Kidney glomerular epithelial cell (primary cell): ENCODE measurements around the gene SPATC1L.

Experiments used
- DNase-seq: peaks from one replicate; lab custom pipeline; 2025; lab: John Stamatoyannopoulos, UW

The SPATC1L gene

GRCh38 chr21:46215436-46216131 lies 31.3 kb upstream of the SPATC1L start:
- no peak for DNase-seq

DNA sequence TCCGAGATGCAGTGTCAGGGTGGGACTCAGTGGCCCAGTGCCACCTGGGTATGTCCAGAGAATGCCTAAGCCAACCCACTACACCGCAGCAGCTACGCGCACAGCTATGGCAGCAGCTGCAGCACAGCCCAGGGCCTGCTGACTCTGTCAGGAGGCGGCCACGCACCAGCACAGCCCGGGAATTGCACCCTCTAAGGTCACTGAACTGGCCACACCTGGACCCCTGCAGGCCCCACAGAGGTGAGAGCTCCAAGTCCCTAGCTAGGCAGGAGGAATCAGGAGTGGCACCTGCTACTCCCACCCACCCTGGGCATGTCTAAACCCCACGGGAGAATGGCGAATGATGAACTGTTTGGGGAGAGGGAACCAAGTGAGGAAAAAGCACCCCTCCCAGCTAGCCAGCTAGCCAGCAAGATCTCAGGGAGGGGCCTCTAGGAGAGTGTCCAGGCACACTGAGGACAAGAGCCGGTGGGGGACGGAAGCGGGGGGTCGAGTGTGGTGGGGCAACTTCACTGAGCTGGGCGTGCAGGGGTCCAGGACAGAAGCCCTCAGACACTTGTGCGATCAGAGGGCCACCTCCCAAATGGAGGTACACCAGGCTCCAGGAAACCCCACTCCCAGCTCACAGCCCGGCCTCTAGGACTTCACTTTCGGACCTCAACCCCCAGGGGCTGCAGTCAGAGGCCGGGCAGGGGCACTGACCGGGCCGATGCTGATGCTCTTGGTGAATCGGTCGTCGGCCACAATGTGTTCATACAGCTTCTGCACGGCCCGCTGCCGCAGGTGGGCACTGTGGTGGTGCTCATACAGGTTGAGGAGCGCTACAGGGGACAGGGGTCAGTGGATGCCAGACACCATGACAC lies 30.4 kb upstream of the SPATC1L start:
- DNase-seq: no peak

- DNase-seq: no peak
These were observed 29.5 kb upstream of the SPATC1L start for GRCh38 chr21:46213620-46214286.

GRCh38 chr21:46212721-46213484 lies 28.6 kb upstream of the SPATC1L start:
- DNase-seq: no peak

DNA sequence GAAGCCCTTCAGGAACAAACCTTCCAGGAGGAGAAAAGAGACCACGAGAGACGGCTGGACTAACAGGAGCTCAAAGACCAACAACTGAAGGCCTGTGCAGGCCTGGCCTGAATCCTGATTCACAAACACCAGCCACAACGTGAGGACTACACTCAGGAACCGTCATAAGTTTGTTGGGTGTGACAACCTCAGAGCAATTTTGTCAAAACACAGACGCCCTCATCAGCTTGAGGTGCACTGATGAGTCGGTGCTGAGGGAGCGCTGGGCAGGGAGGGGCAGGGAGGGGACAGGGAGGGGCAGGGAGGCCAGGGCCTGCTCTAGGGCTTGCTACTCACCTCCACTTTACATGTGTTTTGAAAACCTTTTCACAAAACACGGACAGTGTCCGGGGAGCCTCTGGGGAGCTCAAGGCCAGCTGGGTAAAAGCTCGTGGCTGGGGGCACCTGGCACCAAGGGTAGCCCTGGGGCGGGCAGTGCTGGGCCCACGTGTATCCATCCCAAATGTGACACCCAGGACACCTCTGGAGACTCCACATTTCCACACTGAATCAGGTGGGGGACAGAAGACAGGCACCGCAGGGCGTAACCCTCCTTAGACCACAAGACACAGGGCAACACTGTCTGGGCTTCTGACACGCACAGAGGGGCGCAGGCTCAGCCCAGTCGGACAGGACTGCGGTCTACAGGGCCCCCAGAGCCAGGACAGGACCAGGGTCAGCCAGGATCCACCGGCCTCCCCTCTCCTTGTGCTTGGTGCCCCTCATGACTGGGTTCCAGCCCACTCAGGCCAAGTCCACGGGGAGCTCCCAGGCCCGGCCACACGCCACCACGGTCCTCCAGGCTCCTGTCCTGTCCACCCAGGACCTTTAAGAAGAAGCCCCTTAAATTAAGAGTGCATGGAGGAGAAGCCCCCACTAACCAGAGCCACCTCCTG lies 27.8 kb upstream of the SPATC1L start:
- no peak for DNase-seq

GRCh38 chr21:46211376-46211775 lies 27.1 kb upstream of the SPATC1L start:
- DNase-seq: no peak

GRCh38 chr21:46210378-46211136 lies 26.3 kb upstream of the SPATC1L start:
- DNase-seq: no peak

GRCh38 chr21:46208761-46209721 lies 24.8 kb upstream of the SPATC1L start:
- no peak for DNase-seq

- DNase-seq: no peak
These were observed 23.8 kb upstream of the SPATC1L start for GRCh38 chr21:46207920-46208591.

DNA sequence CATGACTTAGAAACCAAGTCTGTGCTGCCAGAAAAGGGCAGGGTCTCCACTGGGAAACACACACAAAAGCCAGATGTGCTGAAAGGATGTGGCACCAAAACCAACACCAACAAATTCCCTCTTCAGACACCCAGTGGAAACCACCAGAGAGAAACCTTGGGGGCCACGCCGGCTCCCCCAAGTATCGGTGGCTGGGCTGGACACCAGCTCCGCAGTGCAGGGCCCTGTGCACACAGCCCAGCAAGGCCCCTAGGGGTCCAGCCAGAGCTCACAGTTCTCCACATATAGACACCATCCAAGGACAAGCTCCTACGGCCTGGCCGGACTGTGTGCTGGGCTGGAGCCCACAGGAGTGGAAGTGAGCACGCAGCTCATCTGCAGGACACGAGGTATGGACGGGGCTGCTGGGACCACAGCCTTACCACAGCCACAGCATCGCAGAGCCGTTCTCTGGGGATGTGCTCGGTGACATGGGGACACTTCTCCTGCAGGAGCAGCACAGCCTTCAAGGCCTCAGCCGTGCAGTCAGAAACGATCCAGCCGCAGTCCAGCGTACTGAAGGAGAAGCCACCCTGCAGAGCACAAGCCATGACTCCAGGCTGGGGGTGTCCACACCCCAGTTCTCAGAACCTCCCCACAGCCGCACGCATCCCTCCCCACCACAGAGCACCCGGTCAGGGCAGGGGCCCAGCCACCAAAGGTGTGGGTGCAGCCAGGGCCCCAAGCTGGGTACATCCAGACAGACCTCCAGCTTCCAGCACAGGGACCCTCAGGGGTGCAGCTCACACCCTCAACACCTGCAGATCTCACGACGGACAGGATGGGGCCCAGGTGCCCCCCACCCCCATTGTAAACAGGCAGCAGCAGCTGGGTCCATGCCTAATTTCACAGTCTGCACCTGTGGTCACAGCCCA lies 23.0 kb upstream of the SPATC1L start:
- no peak for DNase-seq

GRCh38 chr21:46206163-46207005 lies 22.1 kb upstream of the SPATC1L start:
- no peak for DNase-seq

DNA sequence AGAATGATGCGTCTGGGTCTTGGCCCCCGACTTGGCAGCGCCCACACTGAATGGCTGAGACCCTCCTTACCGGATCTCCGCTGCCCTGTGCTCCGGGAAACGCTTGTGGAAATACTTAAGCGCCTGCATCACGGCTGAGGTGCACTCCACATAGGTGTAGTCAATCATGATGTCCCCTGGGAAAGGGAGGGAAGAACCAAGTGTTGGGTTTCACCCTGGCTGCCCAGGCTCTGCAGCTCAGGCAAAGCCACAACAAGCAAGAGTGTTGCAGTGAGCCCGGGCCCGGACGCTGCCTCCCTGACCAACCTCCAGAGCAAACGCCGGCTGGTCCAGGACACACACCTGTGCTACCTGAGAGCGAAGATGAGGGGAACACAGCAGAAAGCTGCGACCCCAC lies 21.5 kb upstream of the SPATC1L start:
- DNase-seq: no peak

DNA sequence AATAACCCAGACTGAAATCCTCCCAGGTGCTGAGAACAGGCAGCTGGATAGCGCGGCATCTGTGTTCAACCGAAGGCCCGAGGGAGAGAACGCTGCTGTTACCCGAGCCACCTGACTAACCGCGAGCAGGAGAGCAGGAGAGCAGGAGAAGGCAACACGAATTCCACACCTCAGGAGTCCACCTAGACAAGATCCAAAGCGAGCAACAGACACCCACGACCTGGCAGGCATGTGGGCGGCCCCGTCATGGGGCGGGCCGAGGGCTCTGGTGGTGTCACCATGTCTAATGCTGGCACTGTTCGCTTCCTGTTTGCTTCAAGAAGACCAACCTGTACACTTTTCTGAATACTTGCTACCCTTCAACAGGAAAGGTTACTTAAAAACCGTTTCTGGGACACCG lies 20.9 kb upstream of the SPATC1L start:
- no peak for DNase-seq

DNA sequence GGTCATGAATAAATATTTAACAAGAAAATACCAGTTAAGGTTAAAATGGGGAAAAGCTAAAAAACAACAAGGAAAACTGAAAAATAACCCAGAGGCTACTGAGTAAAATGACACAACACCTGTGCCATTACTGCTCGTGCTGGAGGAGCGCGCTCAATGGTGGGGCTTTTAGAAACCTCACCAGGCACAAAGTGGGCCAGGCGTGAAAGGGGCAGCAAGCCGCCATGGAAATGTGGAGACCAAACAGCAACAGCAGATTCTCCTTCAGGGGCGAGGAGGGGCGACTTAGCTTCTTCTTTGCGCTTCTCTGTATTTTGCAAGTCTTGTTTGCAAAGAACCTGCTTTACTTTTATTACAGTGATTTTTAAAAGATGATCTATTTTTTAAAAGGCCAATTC lies 18.9 kb upstream of the SPATC1L start:
- DNase-seq: no peak

DNA sequence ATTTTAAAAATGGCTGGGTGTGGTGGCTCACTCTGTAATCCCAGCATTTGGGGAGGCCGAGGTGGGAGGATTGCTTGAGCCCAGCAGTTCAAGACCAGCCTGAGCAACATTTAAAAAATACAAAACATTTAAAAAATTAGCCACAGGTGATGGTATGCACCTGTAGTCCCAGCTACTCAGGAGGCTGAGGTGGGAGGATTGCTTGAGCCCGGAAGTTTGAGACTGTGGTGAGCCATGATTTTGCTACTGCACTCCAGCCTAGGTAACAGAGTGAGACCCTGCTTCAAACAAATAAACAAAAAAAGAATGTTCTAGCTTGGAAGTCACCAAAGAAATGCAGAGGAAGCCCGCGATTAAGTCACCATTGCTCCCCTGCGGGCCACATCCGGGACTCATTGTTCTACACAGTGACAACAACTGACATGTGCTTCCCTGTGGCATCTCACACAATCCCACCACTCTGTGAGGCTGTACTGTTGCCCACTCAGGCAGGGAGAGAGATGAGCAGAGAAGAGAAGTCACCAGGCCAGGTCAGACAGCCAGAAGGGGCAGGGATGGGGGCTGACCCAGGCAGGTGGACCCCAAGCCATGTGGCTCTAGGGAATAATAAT lies 18.4 kb upstream of the SPATC1L start:
- no peak for DNase-seq
